Neural cell (in vitro differentiated cells): ENCODE results near the gene ZC3H7A. TPM values are rescaled to one million over a fixed set of nuclear protein-coding genes. Genes with fewer than 3 reads are reported as not detected.

Experiments used
- H2AFZ ChIP-seq: fragments of 200-600, 300-800 bp; sonication (generic), shearing (Covaris generic); 2 replicates; pipeline ENCODE4 v1.6.0; 2014; ENCODE audit warnings: low read depth, mild to moderate bottlenecking, antibody characterized with exemption, low read length, moderate library complexity
- H3F3A ChIP-seq: fragments of 200-600 bp; shearing (Covaris generic); 2 replicates; pipeline ENCODE4 v1.6.1; 2016; ENCODE audit warnings: mild to moderate bottlenecking, moderate library complexity, mixed read lengths, antibody characterized with exemption, low read length; ENCODE audit not compliant: insufficient read depth, poor library complexity, severe bottlenecking
- H3K27ac ChIP-seq: fragments of 200-600, 300-800 bp; sonication (generic), shearing (Covaris generic); 2 replicates; pipeline ENCODE4 v1.5.1; 2014; ENCODE audit warnings: mild to moderate bottlenecking, low read length, moderate library complexity
- H3K27me3 ChIP-seq: fragments of 300-800, 200-600 bp; sonication (generic), shearing (Covaris generic); 2 replicates; pipeline ENCODE4 v1.6.0; 2014; ENCODE audit warnings: mild to moderate bottlenecking, low read depth, low read length, moderate library complexity; ENCODE audit not compliant: insufficient read depth
- H3K36me3 ChIP-seq: fragments of 300-800, 200-600 bp; sonication (generic), shearing (Covaris generic); 2 replicates; pipeline ENCODE4 v1.5.1; 2014; ENCODE audit warnings: mild to moderate bottlenecking, antibody characterized with exemption, low read length, moderate library complexity; ENCODE audit not compliant: insufficient read depth
- H3K4me2 ChIP-seq: fragments of 300-800, 200-600 bp; sonication (generic), shearing (Covaris generic); 2 replicates; pipeline ENCODE4 v1.6.0; 2014; ENCODE audit warnings: mild to moderate bottlenecking, low read length
- H3K4me3 ChIP-seq: fragments of 300-800, 200-600 bp; sonication (generic), shearing (Covaris generic); 2 replicates; pipeline ENCODE4 v1.5.1; 2014; ENCODE audit warnings: mild to moderate bottlenecking, low read length, moderate library complexity
- H3K79me2 ChIP-seq: fragments of 200-600 bp; shearing (Covaris generic); replicated peaks from 2 replicates; pipeline ENCODE4 v1.6.0; 2014; ENCODE audit warnings: mild to moderate bottlenecking, low read length, moderate library complexity; ENCODE audit not compliant: insufficient read depth
- H3K9ac ChIP-seq: fragments of 300-800, 200-600 bp; sonication (generic), shearing (Covaris generic); 2 replicates; pipeline ENCODE4 v1.6.1; 2016; ENCODE audit warnings: mild to moderate bottlenecking, low read length, mixed read lengths
- H3K9me2 ChIP-seq: fragments of 200-600 bp; shearing (Covaris generic); 2 replicates; pipeline ENCODE4 v1.6.1; 2016; ENCODE audit warnings: mild to moderate bottlenecking, low read length, mixed read lengths; ENCODE audit not compliant: insufficient read depth
- H3K9me3 ChIP-seq: fragments of 200-600, 300-800 bp; sonication (generic), shearing (Covaris generic); 2 replicates; pipeline ENCODE4 v1.6.1; 2016; ENCODE audit warnings: mild to moderate bottlenecking, mixed run types, low read length, moderate library complexity, mixed read lengths
- H4K20me1 ChIP-seq: fragments of 200-600 bp; shearing (Covaris generic); 2 replicates; pipeline ENCODE4 v1.6.1; 2016; ENCODE audit warnings: mild to moderate bottlenecking, mixed run types; ENCODE audit not compliant: insufficient read depth
- CTCF ChIP-seq: fragments of 450-650 bp; IDR thresholded peaks from 2 replicates; pipeline ENCODE4 v1.5.1; 2014; ENCODE audit warnings: antibody characterized with exemption, mild to moderate bottlenecking, moderate library complexity; ENCODE audit not compliant: poor library complexity, severe bottlenecking
- EP300 ChIP-seq: fragments of 450-650 bp; conservative IDR thresholded peaks from 2 replicates; pipeline ENCODE4 v1.6.1; 2014; ENCODE audit warnings: antibody characterized with exemption, mild to moderate bottlenecking, moderate library complexity; ENCODE audit not compliant: poor library complexity, severe bottlenecking
- EZH2 ChIP-seq: fragments of 200-600, 300-800 bp; shearing (Covaris generic), sonication (generic); IDR thresholded peaks from 2 replicates; pipeline ENCODE4 v1.6.1; 2014; ENCODE audit warnings: antibody characterized with exemption, low read length, borderline replicate concordance, mild to moderate bottlenecking; ENCODE audit not compliant: insufficient read depth, poor library complexity, severe bottlenecking
- MXI1 ChIP-seq: fragments of 450-650 bp; conservative IDR thresholded peaks from 2 replicates; pipeline ENCODE4 v1.6.1; 2014; ENCODE audit warnings: antibody characterized with exemption, mild to moderate bottlenecking; ENCODE audit not compliant: poor library complexity, severe bottlenecking
- POLR2AphosphoS5 ChIP-seq: IDR thresholded peaks from 2 replicates; pipeline ENCODE4 v1.6.1; 2012
- RAD21 ChIP-seq: fragments of 450-650 bp; conservative IDR thresholded peaks from 2 replicates; pipeline ENCODE4 v1.6.1; 2014; ENCODE audit warnings: antibody characterized with exemption, mild to moderate bottlenecking, moderate library complexity
- SMC3 ChIP-seq: fragments of 450-650 bp; conservative IDR thresholded peaks from 2 replicates; pipeline ENCODE4 v1.6.1; 2014; ENCODE audit warnings: antibody characterized with exemption, mild to moderate bottlenecking, moderate library complexity; ENCODE audit not compliant: poor library complexity
- TAF1 ChIP-seq: IDR thresholded peaks from 2 replicates; pipeline ENCODE4 v1.6.1; 2012; ENCODE audit warnings: low read depth
- polyA plus RNA-seq: library from polyadenylated mRNA; depleted of rRNA; stranded (reverse); fragments of >200 nt; gene quantifications from 2 replicates; pipeline ENCODE4 v1.2.3, GENCODE V29; 2014
- TF ChIP-seq, protein P1 (sequence below): IDR thresholded peaks from 2 replicates; pipeline ENCODE4 v1.6.1; 2012; ENCODE audit warnings: borderline replicate concordance

Gene ZC3H7A
- polyA plus RNA-seq, 1 donor from 2014 or later, result 67.7 TPM

- Histone ChIP-seq H3K27me3 (no peaks in the 10 kb centered on the region), H3K79me2 (no peaks in the 10 kb centered on the region), H3K36me3 (peaks cover 4% of the 10 kb centered on the region), H2AFZ (no peak overlapping the region), H3K27ac (no peak overlapping the region), H3K9ac (no peak overlapping the region), H3K4me2 (no peak overlapping the region), H3K9me3 (no peaks in the 10 kb centered on the region), H4K20me1 (no peaks in the 10 kb centered on the region), H3K9me2 (no peaks in the 10 kb centered on the region), H3F3A (no peaks in the 10 kb centered on the region), H3K4me3 (no peak overlapping the region)
- no peak for TF ChIP-seq TAF1
Measured at GRCh38 chr16:11731222-11731621, 65.8 kb downstream of the ZC3H7A start.

DNA sequence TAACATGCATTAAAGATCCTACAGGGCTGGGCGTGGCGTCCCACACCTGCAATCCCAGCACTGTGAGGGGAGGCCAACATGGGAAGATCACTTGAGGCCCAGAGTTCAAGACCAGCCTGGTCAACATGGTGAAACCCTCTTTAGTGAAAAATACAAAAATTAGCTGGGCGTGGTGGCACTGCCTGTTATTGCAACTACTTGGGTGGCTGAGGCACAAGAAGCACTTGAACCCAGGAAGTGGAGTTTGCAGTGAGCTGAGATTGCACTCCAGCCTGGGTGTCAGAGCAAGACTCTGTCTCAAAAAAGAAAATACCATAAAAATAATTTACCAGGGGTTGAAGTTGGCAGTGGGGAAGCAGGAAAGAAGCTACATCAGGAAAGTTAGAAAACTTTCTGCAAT, 67.3 kb downstream of the ZC3H7A start:
- no peaks in the 10 kb centered on the region for H3K79me2 ChIP-seq
- H3K36me3 ChIP-seq, result no peaks in the 10 kb centered on the region
- no peak overlapping the region for H3K27ac ChIP-seq
- H4K20me1 ChIP-seq, result no peaks in the 10 kb centered on the region
- H3K9me3 ChIP-seq, result no peaks in the 10 kb centered on the region
- no peak overlapping the region for H3K9ac ChIP-seq
- no peaks in the 10 kb centered on the region for H3F3A ChIP-seq
- H3K27me3 ChIP-seq, result no peaks in the 10 kb centered on the region
- H2AFZ ChIP-seq, result no peak overlapping the region
- no peak for TF ChIP-seq POLR2AphosphoS5
- TF ChIP-seq EP300, result no peak
- TF ChIP-seq SMC3, result no peak
- TF ChIP-seq RAD21, result no peak
- no peak for TF ChIP-seq TAF1
- TF ChIP-seq, protein P1, sequence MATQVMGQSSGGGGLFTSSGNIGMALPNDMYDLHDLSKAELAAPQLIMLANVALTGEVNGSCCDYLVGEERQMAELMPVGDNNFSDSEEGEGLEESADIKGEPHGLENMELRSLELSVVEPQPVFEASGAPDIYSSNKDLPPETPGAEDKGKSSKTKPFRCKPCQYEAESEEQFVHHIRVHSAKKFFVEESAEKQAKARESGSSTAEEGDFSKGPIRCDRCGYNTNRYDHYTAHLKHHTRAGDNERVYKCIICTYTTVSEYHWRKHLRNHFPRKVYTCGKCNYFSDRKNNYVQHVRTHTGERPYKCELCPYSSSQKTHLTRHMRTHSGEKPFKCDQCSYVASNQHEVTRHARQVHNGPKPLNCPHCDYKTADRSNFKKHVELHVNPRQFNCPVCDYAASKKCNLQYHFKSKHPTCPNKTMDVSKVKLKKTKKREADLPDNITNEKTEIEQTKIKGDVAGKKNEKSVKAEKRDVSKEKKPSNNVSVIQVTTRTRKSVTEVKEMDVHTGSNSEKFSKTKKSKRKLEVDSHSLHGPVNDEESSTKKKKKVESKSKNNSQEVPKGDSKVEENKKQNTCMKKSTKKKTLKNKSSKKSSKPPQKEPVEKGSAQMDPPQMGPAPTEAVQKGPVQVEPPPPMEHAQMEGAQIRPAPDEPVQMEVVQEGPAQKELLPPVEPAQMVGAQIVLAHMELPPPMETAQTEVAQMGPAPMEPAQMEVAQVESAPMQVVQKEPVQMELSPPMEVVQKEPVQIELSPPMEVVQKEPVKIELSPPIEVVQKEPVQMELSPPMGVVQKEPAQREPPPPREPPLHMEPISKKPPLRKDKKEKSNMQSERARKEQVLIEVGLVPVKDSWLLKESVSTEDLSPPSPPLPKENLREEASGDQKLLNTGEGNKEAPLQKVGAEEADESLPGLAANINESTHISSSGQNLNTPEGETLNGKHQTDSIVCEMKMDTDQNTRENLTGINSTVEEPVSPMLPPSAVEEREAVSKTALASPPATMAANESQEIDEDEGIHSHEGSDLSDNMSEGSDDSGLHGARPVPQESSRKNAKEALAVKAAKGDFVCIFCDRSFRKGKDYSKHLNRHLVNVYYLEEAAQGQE, result no peak
- no peak for TF ChIP-seq MXI1
- no peak for TF ChIP-seq EZH2
- no peak for TF ChIP-seq CTCF
- H3K4me2 ChIP-seq, result no peak overlapping the region
- no peaks in the 10 kb centered on the region for H3K9me2 ChIP-seq
- no peak overlapping the region for H3K4me3 ChIP-seq

GRCh38 chr16:11727796-11728543, 69.1 kb downstream of the ZC3H7A start:
- no peaks in the 10 kb centered on the region for H4K20me1 ChIP-seq
- H3K4me3 ChIP-seq, result no peak overlapping the region

More at GRCh38 chr16:11727796-11728543, 69.1 kb downstream of the ZC3H7A start:
- H3K36me3 ChIP-seq, result no peaks in the 10 kb centered on the region
- no peak overlapping the region for H3K4me2 ChIP-seq
- H3K27me3 ChIP-seq, result no peaks in the 10 kb centered on the region
- H3K9me2 ChIP-seq, result no peaks in the 10 kb centered on the region
- no peak overlapping the region for H2AFZ ChIP-seq
- no peaks in the 10 kb centered on the region for H3K9me3 ChIP-seq
- no peak overlapping the region for H3K27ac ChIP-seq
- no peaks in the 10 kb centered on the region for H3K79me2 ChIP-seq
- TF ChIP-seq POLR2AphosphoS5 (no peak), RAD21 (no peak), EP300 (no peak), TAF1 (no peak), CTCF (no peak), EZH2 (no peak)
- no peak overlapping the region for H3K9ac ChIP-seq
- no peaks in the 10 kb centered on the region for H3F3A ChIP-seq
